H4 (cell line): ENCODE measurements around the gene ZNF280B. TPM values are rescaled to one million over a fixed set of nuclear protein-coding genes. Genes with fewer than 3 reads are reported as not detected.
"Not testable (repeated sequence)": the region's sequence is repeated elsewhere in the genome, so short reads cannot be mapped to it uniquely, and the experiment has no call there.

ENCODE experiments used
- DNase-seq: peaks from one replicate; pipeline ENCODE4 v3.0.0-alpha.2; 2015; ENCODE audit warnings: low spot score
- total RNA-seq: library from RNA; depleted of rRNA; stranded (reverse); fragments of >200 nt; shearing (Covaris generic); gene quantifications from 2 replicates; pipeline ENCODE4 v1.2.3, GENCODE V29; 2014

Gene ZNF280B
- total RNA-seq, 1 experiment from 2014 or later, result 2.4 TPM

GRCh38 chr22:22464541-22465054, 43.9 kb downstream of the ZNF280B start:
- no peak for DNase-seq

- DNase-seq, result peak; percentile 27
Measured at GRCh38 chr22:22463855-22464540, 44.5 kb downstream of the ZNF280B start.

GRCh38 chr22:22462813-22463567, 45.6 kb downstream of the ZNF280B start:
- no peak for DNase-seq

- no peak for DNase-seq
Measured at GRCh38 chr22:22461583-22461982, 47.0 kb downstream of the ZNF280B start.

- no peak for DNase-seq
Measured at GRCh38 chr22:22461111-22461510, 47.4 kb downstream of the ZNF280B start.

- DNase-seq, result no peak
Measured at GRCh38 chr22:22460635-22461034, 47.9 kb downstream of the ZNF280B start.

GRCh38 chr22:22460060-22460459, 48.5 kb downstream of the ZNF280B start:
- DNase-seq, result no peak

- DNase-seq, result no peak
Measured at GRCh38 chr22:22458896-22459588, 49.5 kb downstream of the ZNF280B start.

GRCh38 chr22:22458387-22458786, 50.2 kb downstream of the ZNF280B start:
- DNase-seq, result no peak

GRCh38 chr22:22454997-22455396, 53.5 kb downstream of the ZNF280B start:
- DNase-seq, result no peak

- no peak for DNase-seq
Measured at GRCh38 chr22:22452996-22453686, 55.4 kb downstream of the ZNF280B start.

GRCh38 chr22:22452211-22452610, 56.3 kb downstream of the ZNF280B start:
- DNase-seq, result no peak

- no peak for DNase-seq
Measured at GRCh38 chr22:22450343-22450839, 58.2 kb downstream of the ZNF280B start.

- DNase-seq, result no peak
Measured at GRCh38 chr22:22449819-22450218, 58.7 kb downstream of the ZNF280B start.

- peak; percentile 6 for DNase-seq
Measured at GRCh38 chr22:22446517-22446916, 62.0 kb downstream of the ZNF280B start.

- not testable (repeated sequence) for DNase-seq
Measured at GRCh38 chr22:22444007-22444589, 64.4 kb downstream of the ZNF280B start.

GRCh38 chr22:22442928-22443709, 65.4 kb downstream of the ZNF280B start:
- DNase-seq, result no peak

GRCh38 chr22:22441626-22442025, 66.9 kb downstream of the ZNF280B start:
- not testable (repeated sequence) for DNase-seq

GRCh38 chr22:22440188-22440587, 68.4 kb downstream of the ZNF280B start:
- DNase-seq, result no peak
